ENCODE results near the gene EMX1.

EMX1 gene

GRCh38 chr2:72893594-72894319, 23.6 kb upstream of the EMX1 start:
- Histone ChIP-seq H3K4me3 (ENCODE audit: low read depth, low read length) (no peak overlapping the region), H3K36me3 (ENCODE audit: control insufficient read depth in 2 of 2, insufficient read depth in 1 of 2, low read length in 2 of 2) (peaks cover 0 to 19% of the 10 kb centered on the region in 2 experiments; a peak in 2 of 3 replicates), H3K4me1 (ENCODE audit: control insufficient read depth, insufficient read depth, low read length) (no peaks in the 10 kb centered on the region), H3K9me3 (ENCODE audit: control insufficient read depth, insufficient read depth, low read depth, low read length) (no peaks in the 10 kb centered on the region), H3K27ac (ENCODE audit: extremely low read depth, low read depth, low read length) (no peak overlapping the region)
- TF ChIP-seq ZFHX2 (tag by site-specific recombination; conservative IDR thresholded peaks at IDR 0.05) (0 out of 2 replicates have a peak, but pooled peaks have one; percentile 12), ZNF510 (tag by site-specific recombination; IDR thresholded peaks at IDR 0.05; ENCODE audit: insufficient replicate concordance) (no peak), ZSCAN30 (tag by site-specific recombination; IDR thresholded peaks at IDR 0.05) (0 out of 2 replicates have a peak, but pooled peaks have one; percentile 15), ZNF530 (tag by site-specific recombination; IDR thresholded peaks at IDR 0.05; ENCODE audit: low read depth) (no peak), ZNF133 (tag by site-specific recombination; IDR thresholded peaks at IDR 0.05) (no peak), ZBTB17 (tag by site-specific recombination; IDR thresholded peaks at IDR 0.05) (peak; percentile 29; the same call in 1 of the 2 replicates), ZNF654 (tag by site-specific recombination; IDR thresholded peaks at IDR 0.05; ENCODE audit: low read depth) (peak; percentile 62), PBX3 (CRISPR knock-in tag; IDR thresholded peaks at IDR 0.05) (no peak), CTCF (tag by site-specific recombination; IDR thresholded peaks at IDR 0.05) (peak; percentile 72)
- TF ChIP-seq, protein P1, sequence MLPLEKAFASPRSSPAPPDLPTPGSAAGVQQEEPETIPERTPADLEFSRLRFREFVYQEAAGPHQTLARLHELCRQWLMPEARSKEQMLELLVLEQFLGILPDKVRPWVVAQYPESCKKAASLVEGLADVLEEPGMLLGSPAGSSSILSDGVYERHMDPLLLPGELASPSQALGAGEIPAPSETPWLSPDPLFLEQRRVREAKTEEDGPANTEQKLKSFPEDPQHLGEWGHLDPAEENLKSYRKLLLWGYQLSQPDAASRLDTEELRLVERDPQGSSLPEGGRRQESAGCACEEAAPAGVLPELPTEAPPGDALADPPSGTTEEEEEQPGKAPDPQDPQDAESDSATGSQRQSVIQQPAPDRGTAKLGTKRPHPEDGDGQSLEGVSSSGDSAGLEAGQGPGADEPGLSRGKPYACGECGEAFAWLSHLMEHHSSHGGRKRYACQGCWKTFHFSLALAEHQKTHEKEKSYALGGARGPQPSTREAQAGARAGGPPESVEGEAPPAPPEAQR (tag by site-specific recombination; IDR thresholded peaks at IDR 0.05) = no peak
- ChIA-PET CTCF (interaction anchor here (0.6 to 8.1 kb wide), 51 partner anchors 10 to 1367 kb away, joined by 3 to 168 read pairs (median 5); partner anchors contain the start of genes EMX1 and SMYD5), POLR2A (interaction anchor here (1.7 kb wide), 1 partner anchor 283 kb away, joined by 6 read pairs; no protein-coding TSS in a partner anchor)

DNA sequence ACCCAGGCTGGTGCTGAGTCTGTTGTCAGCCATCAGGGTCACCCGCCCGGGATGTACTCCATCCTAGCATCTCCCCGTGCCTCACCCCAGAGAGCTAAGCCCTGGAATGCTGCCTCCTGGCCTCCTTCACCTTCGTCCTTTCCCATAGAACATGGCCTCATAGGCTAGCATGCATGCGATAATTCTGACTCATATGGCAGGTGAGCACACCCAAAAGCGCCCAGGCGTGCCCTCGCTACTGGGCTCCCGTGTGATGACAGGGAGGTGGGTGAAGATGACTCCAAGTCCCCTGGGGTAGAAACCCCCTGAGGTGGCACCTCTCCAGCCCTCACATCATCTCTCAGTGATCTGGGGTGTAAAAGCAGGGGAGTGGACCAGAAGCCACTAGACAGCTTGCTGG, 22.8 kb upstream of the EMX1 start:
- CTCF ChIA-PET = interaction anchor here (0.7 to 8.1 kb wide), 16 partner anchors 9 to 1364 kb away, joined by 3 to 168 read pairs (median 14); partner anchors contain the start of gene SMYD5
- H3K36me3 ChIP-seq (ENCODE audit: control insufficient read depth in 2 of 2, insufficient read depth in 1 of 2, low read length in 2 of 2) = peaks cover 0 to 15% of the 10 kb centered on the region in 2 experiments; a peak in 2 of 3 replicates
- no peak overlapping the region for H3K27ac ChIP-seq (ENCODE audit: extremely low read depth, low read depth, low read length)
- no peak overlapping the region for H3K4me3 ChIP-seq (ENCODE audit: low read depth, low read length)
- H3K4me1 ChIP-seq (ENCODE audit: control insufficient read depth, insufficient read depth, low read length) = no peaks in the 10 kb centered on the region
- POLR2A ChIA-PET = interaction anchor here (0.6 kb wide), 1 partner anchor 15 kb away, joined by 5 read pairs; no protein-coding TSS in a partner anchor
- H3K9me3 ChIP-seq (ENCODE audit: control insufficient read depth, insufficient read depth, low read depth, low read length) = no peaks in the 10 kb centered on the region
- TF ChIP-seq ZNF433 (tag by site-specific recombination; IDR thresholded peaks at IDR 0.05; ENCODE audit: low read depth) (no peak), ZNF501 (tag by site-specific recombination; IDR thresholded peaks at IDR 0.05) (no peak), ZNF132 (tag by site-specific recombination; IDR thresholded peaks at IDR 0.05; ENCODE audit: borderline replicate concordance) (no peak), ZIC2 (tag by site-specific recombination; IDR thresholded peaks at IDR 0.05) (no peak), ZNF148 (tag by site-specific recombination; IDR thresholded peaks at IDR 0.05; ENCODE audit: borderline replicate concordance) (no peak), ZNF214 (tag by site-specific recombination; IDR thresholded peaks at IDR 0.05; ENCODE audit: borderline replicate concordance) (no peak), ZNF549 (tag by site-specific recombination; IDR thresholded peaks at IDR 0.05) (no peak), ZSCAN16 (tag by site-specific recombination; IDR thresholded peaks at IDR 0.05) (no peak), AEBP2 (tag by site-specific recombination; IDR thresholded peaks at IDR 0.05; ENCODE audit: borderline replicate concordance) (no peak), ZBTB20 (tag by site-specific recombination; IDR thresholded peaks at IDR 0.05) (no peak)
- TF ChIP-seq, protein P2, sequence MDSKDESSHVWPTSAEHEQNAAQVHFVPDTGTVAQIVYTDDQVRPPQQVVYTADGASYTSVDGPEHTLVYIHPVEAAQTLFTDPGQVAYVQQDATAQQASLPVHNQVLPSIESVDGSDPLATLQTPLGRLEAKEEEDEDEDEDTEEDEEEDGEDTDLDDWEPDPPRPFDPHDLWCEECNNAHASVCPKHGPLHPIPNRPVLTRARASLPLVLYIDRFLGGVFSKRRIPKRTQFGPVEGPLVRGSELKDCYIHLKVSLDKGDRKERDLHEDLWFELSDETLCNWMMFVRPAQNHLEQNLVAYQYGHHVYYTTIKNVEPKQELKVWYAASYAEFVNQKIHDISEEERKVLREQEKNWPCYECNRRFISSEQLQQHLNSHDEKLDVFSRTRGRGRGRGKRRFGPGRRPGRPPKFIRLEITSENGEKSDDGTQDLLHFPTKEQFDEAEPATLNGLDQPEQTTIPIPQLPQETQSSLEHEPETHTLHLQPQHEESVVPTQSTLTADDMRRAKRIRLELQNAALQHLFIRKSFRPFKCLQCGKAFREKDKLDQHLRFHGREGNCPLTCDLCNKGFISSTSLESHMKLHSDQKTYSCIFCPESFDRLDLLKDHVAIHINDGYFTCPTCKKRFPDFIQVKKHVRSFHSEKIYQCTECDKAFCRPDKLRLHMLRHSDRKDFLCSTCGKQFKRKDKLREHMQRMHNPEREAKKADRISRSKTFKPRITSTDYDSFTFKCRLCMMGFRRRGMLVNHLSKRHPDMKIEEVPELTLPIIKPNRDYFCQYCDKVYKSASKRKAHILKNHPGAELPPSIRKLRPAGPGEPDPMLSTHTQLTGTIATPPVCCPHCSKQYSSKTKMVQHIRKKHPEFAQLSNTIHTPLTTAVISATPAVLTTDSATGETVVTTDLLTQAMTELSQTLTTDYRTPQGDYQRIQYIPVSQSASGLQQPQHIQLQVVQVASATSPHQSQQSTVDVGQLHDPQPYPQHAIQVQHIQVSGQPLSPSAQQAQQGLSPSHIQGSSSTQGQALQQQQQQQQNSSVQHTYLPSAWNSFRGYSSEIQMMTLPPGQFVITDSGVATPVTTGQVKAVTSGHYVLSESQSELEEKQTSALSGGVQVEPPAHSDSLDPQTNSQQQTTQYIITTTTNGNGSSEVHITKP (tag by site-specific recombination; IDR thresholded peaks at IDR 0.05) = no peak

All from HEK293 (cell line).